ENCODE data around the gene DIAPH1. TPM values are rescaled to one million over a fixed set of nuclear protein-coding genes. Genes with fewer than 3 reads are reported as not detected.

Gene DIAPH1
- polyA plus RNA-seq, 6 donors from 2014 or later: 29.5 to 54.9 (median 45.9) TPM

DNA sequence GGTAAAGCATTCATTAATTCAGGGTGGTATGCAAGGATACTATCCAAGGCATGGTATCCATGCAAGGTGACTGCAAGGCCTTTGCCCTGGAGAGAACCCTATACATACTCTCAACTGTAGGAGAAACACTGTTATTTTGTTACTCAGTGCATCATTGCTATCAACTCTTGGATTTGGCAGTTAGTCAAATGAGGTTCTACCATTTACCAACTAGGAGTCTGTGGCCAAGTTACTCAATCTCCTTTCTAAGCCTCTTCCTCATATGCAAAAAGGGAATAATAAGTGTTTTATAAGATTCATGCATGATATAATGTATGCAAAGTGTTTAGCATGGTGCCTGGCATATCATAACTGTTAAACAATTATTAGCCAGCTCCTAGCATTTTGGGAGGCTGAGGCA lies 139.0 kb downstream of the DIAPH1 start:
- no peak for ATAC-seq (ENCODE audit: low read depth in 2 of 2)
- H3K4me1 Mint-ChIP-seq: peaks cover 23 to 35% (median 31%) of the 10 kb centered on the region in 3 donors
- H3K27ac Mint-ChIP-seq: no peak overlapping the region

DNA sequence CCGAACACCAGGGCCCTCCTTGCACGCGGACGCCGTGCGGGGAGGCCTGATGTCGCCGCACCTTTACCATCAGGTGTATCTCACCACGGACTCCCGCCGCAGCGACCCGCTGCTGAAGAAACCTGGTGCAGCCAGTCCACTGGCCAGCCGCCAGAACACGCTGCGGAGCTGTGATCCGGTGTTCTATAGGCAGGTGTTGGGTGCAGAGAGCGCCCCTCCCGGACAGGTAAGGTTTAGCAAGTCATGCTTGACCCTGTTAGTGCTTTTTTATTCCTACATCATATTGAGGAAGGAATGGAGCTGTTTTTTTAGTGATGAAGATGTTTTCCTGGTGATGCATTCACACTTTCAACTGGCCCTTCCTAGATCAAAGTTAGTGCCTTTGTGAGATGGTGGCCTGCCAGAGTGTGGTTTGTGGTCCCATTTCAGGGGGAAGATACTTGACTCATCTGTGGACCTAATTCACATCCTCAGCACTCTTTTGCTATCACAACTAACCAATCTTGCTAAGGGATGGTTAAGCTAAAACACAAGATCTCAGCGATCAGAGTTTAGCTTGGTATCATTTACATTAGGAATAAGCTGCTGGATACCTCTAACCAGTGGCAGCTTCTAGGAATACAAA lies 140.4 kb downstream of the DIAPH1 start:
- DNase-seq (no peak), ATAC-seq (ENCODE audit: low read depth in 2 of 2) (no peak)
- Mint-ChIP-seq H3K9me3 (peaks cover 0 to 8% (median 0%) of the 10 kb centered on the region in 7 donors), H3K4me1 (peaks cover 15 to 26% (median 24%) of the 10 kb centered on the region in 3 donors), H3K27ac (no peak overlapping the region), H3K27me3 (peaks cover 55 to 91% (median 79%) of the 10 kb centered on the region in 3 donors), H3K36me3 (no peaks in the 10 kb centered on the region), H3K4me3 (peak overlapping the region in 2 of 8 donors; percentile 31 to 94)

More for the DNA sequence above, 139.0 kb downstream of the DIAPH1 start:
- Mint-ChIP-seq H3K9me3 (peaks cover 0 to 8% (median 0%) of the 10 kb centered on the region in 7 donors), H3K4me3 (no peak overlapping the region), H3K27me3 (peaks cover 59 to 91% (median 84%) of the 10 kb centered on the region in 3 donors), H3K36me3 (no peaks in the 10 kb centered on the region)
- DNase-seq: no peak

DNA sequence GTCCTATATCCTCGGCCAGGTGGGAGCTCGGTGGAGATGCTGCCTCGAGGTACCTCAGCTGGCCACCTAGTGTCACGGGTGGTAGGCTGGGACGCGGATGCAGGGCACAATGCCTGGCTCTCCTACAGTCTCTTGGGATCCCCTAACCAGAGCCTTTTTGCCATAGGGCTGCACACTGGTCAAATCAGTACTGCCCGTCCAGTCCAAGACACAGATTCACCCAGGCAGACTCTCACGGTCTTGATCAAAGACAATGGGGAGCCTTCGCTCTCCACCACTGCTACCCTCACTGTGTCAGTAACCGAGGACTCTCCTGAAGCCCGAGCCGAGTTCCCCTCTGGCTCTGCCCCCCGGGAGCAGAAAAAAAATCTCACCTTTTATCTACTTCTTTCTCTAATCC lies 141.0 kb downstream of the DIAPH1 start:
- Mint-ChIP-seq H3K4me3 (peak overlapping the region in 3 of 8 donors; percentile 31 to 94 (median 59)), H3K4me1 (peaks cover 15 to 26% (median 24%) of the 10 kb centered on the region in 3 donors), H3K27ac (peak overlapping the region in 1 of 6 donors; percentile 68), H3K9me3 (peaks cover 0 to 8% (median 0%) of the 10 kb centered on the region in 7 donors), H3K27me3 (peaks cover 57 to 91% (median 76%) of the 10 kb centered on the region in 3 donors), H3K36me3 (no peaks in the 10 kb centered on the region)
- ATAC-seq (ENCODE audit: low read depth in 2 of 2) (no peak), DNase-seq (no peak)

DNA sequence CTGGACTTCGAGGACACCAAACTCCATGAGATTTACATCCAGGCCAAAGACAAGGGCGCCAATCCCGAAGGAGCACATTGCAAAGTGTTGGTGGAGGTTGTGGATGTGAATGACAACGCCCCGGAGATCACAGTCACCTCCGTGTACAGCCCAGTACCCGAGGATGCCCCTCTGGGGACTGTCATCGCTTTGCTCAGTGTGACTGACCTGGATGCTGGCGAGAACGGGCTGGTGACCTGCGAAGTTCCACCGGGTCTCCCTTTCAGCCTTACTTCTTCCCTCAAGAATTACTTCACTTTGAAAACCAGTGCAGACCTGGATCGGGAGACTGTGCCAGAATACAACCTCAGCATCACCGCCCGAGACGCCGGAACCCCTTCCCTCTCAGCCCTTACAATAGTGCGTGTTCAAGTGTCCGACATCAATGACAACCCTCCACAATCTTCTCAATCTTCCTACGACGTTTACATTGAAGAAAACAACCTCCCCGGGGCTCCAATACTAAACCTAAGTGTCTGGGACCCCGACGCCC lies 141.7 kb downstream of the DIAPH1 start:
- DNase-seq (no peak), ATAC-seq (ENCODE audit: low read depth in 2 of 2) (no peak)
- Mint-ChIP-seq H3K9me3 (peaks cover 0 to 8% (median 0%) of the 10 kb centered on the region in 7 donors), H3K27ac (no peak overlapping the region), H3K4me1 (peaks cover 15 to 26% (median 24%) of the 10 kb centered on the region in 3 donors), H3K4me3 (peak overlapping the region in 7 of 8 donors; percentile 4 to 95 (median 91)), H3K36me3 (no peaks in the 10 kb centered on the region), H3K27me3 (peaks cover 51 to 88% (median 69%) of the 10 kb centered on the region in 3 donors)

DNA sequence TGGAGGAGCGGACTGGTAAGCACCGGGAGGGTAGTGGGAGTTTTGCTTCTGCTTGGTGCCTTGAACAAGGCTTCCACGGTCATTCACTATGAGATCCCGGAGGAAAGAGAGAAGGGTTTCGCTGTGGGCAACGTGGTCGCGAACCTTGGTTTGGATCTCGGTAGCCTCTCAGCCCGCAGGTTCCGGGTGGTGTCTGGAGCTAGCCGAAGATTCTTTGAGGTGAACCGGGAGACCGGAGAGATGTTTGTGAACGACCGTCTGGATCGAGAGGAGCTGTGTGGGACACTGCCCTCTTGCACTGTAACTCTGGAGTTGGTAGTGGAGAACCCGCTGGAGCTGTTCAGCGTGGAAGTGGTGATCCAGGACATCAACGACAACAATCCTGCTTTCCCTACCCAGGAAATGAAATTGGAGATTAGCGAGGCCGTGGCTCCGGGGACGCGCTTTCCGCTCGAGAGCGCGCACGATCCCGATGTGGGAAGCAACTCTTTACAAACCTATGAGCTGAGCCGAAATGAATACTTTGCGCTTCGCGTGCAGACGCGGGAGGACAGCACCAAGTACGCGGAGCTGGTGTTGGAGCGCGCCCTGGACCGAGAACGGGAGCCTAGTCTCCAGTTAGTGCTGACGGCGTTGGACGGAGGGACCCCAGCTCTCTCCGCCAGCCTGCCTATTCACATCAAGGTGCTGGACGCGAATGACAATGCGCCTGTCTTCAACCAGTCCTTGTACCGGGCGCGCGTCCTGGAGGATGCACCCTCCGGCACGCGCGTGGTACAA lies 142.5 kb downstream of the DIAPH1 start:
- Mint-ChIP-seq H3K4me1 (peaks cover 15 to 26% (median 24%) of the 10 kb centered on the region in 3 donors), H3K4me3 (peak overlapping the region; percentile 86 to 95 (median 90)), H3K9me3 (peaks cover 0 to 8% (median 0%) of the 10 kb centered on the region in 7 donors), H3K36me3 (no peaks in the 10 kb centered on the region), H3K27ac (peak overlapping the region in 4 of 6 donors; percentile 23 to 90 (median 87)), H3K27me3 (peaks cover 50 to 84% (median 68%) of the 10 kb centered on the region in 3 donors)
- no peak for DNase-seq
- ATAC-seq (ENCODE audit: low read depth in 2 of 2): peak in 1 of 2 donors; percentile 23

DNA sequence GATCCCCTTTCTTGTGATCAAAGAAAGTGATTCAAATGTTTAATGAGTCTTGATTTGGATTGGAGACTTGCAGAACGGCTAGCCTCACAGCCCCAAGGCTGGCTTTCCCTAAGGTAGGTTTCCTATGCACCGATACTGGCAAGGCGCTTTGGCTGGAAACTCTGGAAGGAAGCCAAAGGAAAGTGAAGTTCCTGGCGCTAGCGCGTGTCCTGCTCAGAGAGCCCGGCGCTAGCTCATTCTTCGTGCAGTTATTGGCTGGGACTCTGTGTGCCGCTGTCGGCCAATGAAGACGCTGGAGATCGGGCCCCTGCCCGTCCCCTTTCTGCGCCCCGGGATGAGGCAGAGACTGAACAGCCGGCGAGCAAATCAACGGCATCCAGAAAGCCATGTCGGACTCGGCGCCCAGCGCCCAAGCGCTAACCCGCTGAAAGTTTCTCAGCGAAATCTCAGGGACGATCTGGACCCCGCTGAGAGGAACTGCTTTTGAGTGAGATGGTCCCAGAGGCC lies 143.1 kb downstream of the DIAPH1 start, which contains the start of gene PCDHGC3:
Gene PCDHGC3 (plus strand): TSS at position 342 of the 507 bp plus-strand sequence. CDS start 151 bp downstream, at position 493.
- DNase-seq: no peak
- peaks cover 50 to 78% (median 63%) of the 10 kb centered on the region in 3 donors for H3K27me3 Mint-ChIP-seq
- H3K36me3 Mint-ChIP-seq: no peaks in the 10 kb centered on the region
- ATAC-seq (ENCODE audit: low read depth in 2 of 2): peak; percentile 68 to 87
- H3K4me3 Mint-ChIP-seq: peak within 1 kb of the TSS; percentile 86 to 95 (median 90)
- peak within 1 kb of the TSS in 4 of 6 donors; percentile 23 to 90 (median 87) for H3K27ac Mint-ChIP-seq
- peaks cover 0 to 6% (median 0%) of the 10 kb centered on the region in 7 donors for H3K9me3 Mint-ChIP-seq
- H3K4me1 Mint-ChIP-seq: peaks cover 15 to 26% (median 24%) of the 10 kb centered on the region in 3 donors

DNA sequence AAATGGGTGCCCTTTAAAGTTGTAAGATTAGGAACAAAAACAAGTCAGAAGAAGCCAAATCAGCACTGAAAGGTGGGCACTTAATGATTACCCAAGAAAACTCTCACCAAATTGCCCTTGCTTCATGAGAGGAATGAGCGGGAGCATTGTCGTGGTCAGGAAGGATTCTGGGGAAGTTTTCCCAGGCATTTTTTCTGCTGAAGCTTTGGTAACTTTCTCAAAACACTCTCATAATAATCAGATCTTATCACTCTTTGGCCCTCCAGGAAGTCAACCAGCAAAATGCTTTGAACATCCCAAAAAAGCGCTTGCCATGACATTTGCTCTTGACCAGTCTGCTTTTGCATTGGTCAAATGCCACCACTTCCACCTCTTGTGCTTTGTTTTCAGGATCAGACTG lies 153.4 kb downstream of the DIAPH1 start:
- H3K36me3 Mint-ChIP-seq: no peaks in the 10 kb centered on the region
- H3K4me3 Mint-ChIP-seq: no peak overlapping the region
- peaks cover 0 to 20% (median 16%) of the 10 kb centered on the region in 3 donors for H3K27me3 Mint-ChIP-seq
- H3K4me1 Mint-ChIP-seq: no peaks in the 10 kb centered on the region
- peaks cover 0 to 17% (median 12%) of the 10 kb centered on the region in 7 donors for H3K9me3 Mint-ChIP-seq
- no peak overlapping the region for H3K27ac Mint-ChIP-seq
- DNase-seq: no peak
- ATAC-seq (ENCODE audit: low read depth in 2 of 2): no peak

Other genes with a start within 250 kb of the DIAPH1 start
- under 1 TPM in 1 of 6 donors, not detected in 5; 0.21 TPM for gene PCDHGB3, start 248.8 kb downstream of the DIAPH1 start, polyA plus RNA-seq (ENCODE audit: low read depth in 6 of 6)
- gene PCDHGA6, start 245.1 kb downstream of the DIAPH1 start, polyA plus RNA-seq (ENCODE audit: low read depth in 6 of 6): under 1 TPM in 1 of 6 donors, not detected in 5; 0.08 TPM
- not detected for gene PCDHGA7, start 236.3 kb downstream of the DIAPH1 start, polyA plus RNA-seq (ENCODE audit: low read depth in 6 of 6)
- gene PCDHGB4, start 231.3 kb downstream of the DIAPH1 start, polyA plus RNA-seq (ENCODE audit: low read depth in 6 of 6): under 1 TPM in 1 of 6 donors, not detected in 5; 0.15 TPM
- not detected for gene PCDHGA8, start 226.4 kb downstream of the DIAPH1 start, polyA plus RNA-seq (ENCODE audit: low read depth in 6 of 6)
- gene PCDHGB5, start 221.1 kb downstream of the DIAPH1 start, polyA plus RNA-seq (ENCODE audit: low read depth in 6 of 6): under 1 TPM in 3 of 6 donors, not detected in 3; 0.12 to 0.27 (median 0.20) TPM
- under 1 TPM in 1 of 6 donors, not detected in 5; 0.25 TPM for gene PCDHGA9, start 216.2 kb downstream of the DIAPH1 start, polyA plus RNA-seq (ENCODE audit: low read depth in 6 of 6)
- gene PCDHGB6, start 211.0 kb downstream of the DIAPH1 start, polyA plus RNA-seq (ENCODE audit: low read depth in 6 of 6): under 1 TPM in 2 of 6 donors, not detected in 4; 0.11 to 0.17 TPM
- gene PCDHGA10, start 206.0 kb downstream of the DIAPH1 start, polyA plus RNA-seq (ENCODE audit: low read depth in 6 of 6): under 1 TPM in 1 of 6 donors, not detected in 5; 0.05 TPM
- gene PCDHGB7, start 201.3 kb downstream of the DIAPH1 start, polyA plus RNA-seq (ENCODE audit: low read depth in 6 of 6): not detected
- not detected for gene PCDHGA11, start 197.9 kb downstream of the DIAPH1 start, polyA plus RNA-seq (ENCODE audit: low read depth in 6 of 6)
- gene PCDHGA12, start 188.5 kb downstream of the DIAPH1 start, polyA plus RNA-seq (ENCODE audit: low read depth in 6 of 6): under 1 TPM in 3 of 6 donors, not detected in 3; 0.09 to 0.16 (median 0.11) TPM
- under 1 TPM in 3 of 6 donors, not detected in 3; 0.35 to 0.86 (median 0.61) TPM for gene PCDHGC3, start 143.0 kb downstream of the DIAPH1 start, polyA plus RNA-seq (ENCODE audit: low read depth in 6 of 6)
- not detected for gene PCDHGC4, start 134.0 kb downstream of the DIAPH1 start, polyA plus RNA-seq (ENCODE audit: low read depth in 6 of 6)
- gene PCDHGC5, start 129.9 kb downstream of the DIAPH1 start, polyA plus RNA-seq (ENCODE audit: low read depth in 6 of 6): not detected
- gene HDAC3, start 17.8 kb upstream of the DIAPH1 start, polyA plus RNA-seq (ENCODE audit: low read depth in 6 of 6): 100 to 1,000 TPM in 3 of 6 donors, 10 to 100 TPM in 3; 88.0 to 173 (median 99.5) TPM
- 1 to 10 TPM; 1.3 to 3.8 (median 2.3) TPM for gene RELL2, start 18.0 kb upstream of the DIAPH1 start, polyA plus RNA-seq (ENCODE audit: low read depth in 6 of 6)
- gene FCHSD1, start 32.4 kb upstream of the DIAPH1 start, polyA plus RNA-seq (ENCODE audit: low read depth in 6 of 6): 10 to 100 TPM in 2 of 6 donors, 1 to 10 TPM in 4; 4.9 to 12.1 (median 8.2) TPM
- gene ARAP3, start 63.2 kb upstream of the DIAPH1 start, polyA plus RNA-seq (ENCODE audit: low read depth in 6 of 6): not detected

Data from naive B cell (primary cell).